ENCODE measurements around the gene MAN2B2.
A peak's percentile ranks its signal among the peaks of the same experiment; 100 is the strongest.

Gene MAN2B2

DNA sequence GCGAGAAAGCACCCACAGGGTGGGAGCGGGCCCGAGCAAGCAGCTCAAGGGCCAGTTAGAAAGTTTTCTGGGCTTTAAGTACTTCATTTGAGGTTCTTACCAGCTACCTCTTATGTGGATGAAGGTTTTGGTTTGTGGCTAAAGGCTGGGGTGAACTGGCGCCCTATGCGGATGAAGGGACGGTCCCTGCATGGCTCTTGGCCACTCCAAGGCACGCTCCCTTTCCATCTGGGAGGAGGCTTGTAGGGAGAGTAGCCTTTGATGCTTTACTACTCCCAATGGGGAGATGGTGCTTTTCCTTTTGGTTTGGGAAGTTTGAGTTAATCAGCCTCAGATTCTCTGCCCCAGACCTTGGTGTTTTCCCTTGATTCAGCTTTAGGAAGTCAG lies 83.2 kb downstream of the MAN2B2 start:
- no peak overlapping the region for H3K4me3 ChIP-seq (ENCODE audit: low read depth, low read length)
- no peaks in the 10 kb centered on the region for H3K36me3 ChIP-seq (replicated peaks)
- DNase-seq, result no peak
- in situ Hi-C loops (cut with HindIII; ENCODE audit: low pct_ligation_motif_present, low sequenced_read_pairs), result no loop called here
- H3K27me3 ChIP-seq (replicated peaks), result peaks cover 2% of the 10 kb centered on the region
- no peak overlapping the region for H3K27ac ChIP-seq
- TF ChIP-seq, protein P1, sequence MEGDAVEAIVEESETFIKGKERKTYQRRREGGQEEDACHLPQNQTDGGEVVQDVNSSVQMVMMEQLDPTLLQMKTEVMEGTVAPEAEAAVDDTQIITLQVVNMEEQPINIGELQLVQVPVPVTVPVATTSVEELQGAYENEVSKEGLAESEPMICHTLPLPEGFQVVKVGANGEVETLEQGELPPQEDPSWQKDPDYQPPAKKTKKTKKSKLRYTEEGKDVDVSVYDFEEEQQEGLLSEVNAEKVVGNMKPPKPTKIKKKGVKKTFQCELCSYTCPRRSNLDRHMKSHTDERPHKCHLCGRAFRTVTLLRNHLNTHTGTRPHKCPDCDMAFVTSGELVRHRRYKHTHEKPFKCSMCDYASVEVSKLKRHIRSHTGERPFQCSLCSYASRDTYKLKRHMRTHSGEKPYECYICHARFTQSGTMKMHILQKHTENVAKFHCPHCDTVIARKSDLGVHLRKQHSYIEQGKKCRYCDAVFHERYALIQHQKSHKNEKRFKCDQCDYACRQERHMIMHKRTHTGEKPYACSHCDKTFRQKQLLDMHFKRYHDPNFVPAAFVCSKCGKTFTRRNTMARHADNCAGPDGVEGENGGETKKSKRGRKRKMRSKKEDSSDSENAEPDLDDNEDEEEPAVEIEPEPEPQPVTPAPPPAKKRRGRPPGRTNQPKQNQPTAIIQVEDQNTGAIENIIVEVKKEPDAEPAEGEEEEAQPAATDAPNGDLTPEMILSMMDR (IDR thresholded peaks at IDR 0.05; ENCODE audit: low read depth, low read length, missing control alignments), result no peak

- TF ChIP-seq, protein P1 (IDR thresholded peaks at IDR 0.05; ENCODE audit: low read depth, low read length, missing control alignments), result no peak
- no peak overlapping the region for H3K27ac ChIP-seq
- in situ Hi-C loops (cut with HindIII; ENCODE audit: low pct_ligation_motif_present, low sequenced_read_pairs), result no loop called here
- peaks cover 6% of the 10 kb centered on the region for H3K27me3 ChIP-seq (replicated peaks)
- DNase-seq, result peak; percentile 4
- H3K4me3 ChIP-seq (ENCODE audit: low read depth, low read length), result peak overlapping the region; percentile 34
- H3K36me3 ChIP-seq (replicated peaks), result no peaks in the 10 kb centered on the region
These were observed 83.6 kb downstream of the MAN2B2 start for GRCh38 chr4:6658597-6659075.

GRCh38 chr4:6659897-6660296 lies 84.9 kb downstream of the MAN2B2 start:
- H3K27ac ChIP-seq, result no peak overlapping the region
- in situ Hi-C loops (cut with HindIII; ENCODE audit: low pct_ligation_motif_present, low sequenced_read_pairs), result no loop called here
- no peaks in the 10 kb centered on the region for H3K36me3 ChIP-seq (replicated peaks)
- no peak overlapping the region for H3K4me3 ChIP-seq (ENCODE audit: low read depth, low read length)
- TF ChIP-seq, protein P1 (IDR thresholded peaks at IDR 0.05; ENCODE audit: low read depth, low read length, missing control alignments), result no peak
- DNase-seq, result no peak
- peaks cover 15% of the 10 kb centered on the region for H3K27me3 ChIP-seq (replicated peaks)

DNA sequence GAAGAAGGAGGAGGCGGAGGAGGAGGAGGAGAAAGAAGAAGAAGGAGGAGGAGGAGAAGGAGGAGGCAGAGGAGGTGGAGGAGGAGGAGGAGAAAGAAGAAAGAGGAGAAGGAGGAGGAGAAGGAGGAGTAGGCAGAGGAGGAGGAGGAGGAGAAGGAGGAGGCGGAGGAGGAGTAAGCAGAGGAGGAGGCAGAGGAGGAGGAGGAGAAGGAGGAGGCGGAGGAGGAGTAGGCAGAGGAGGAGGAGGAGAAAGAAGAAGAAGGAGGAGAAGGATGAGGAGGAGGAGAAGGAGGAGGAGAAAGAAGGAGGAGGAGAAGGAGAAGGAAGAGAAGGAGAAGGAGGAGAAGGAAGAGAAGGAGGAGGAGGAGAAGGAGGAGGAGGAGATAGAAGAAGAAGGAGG lies 85.4 kb downstream of the MAN2B2 start:
- no peak for DNase-seq
- TF ChIP-seq, protein P1 (IDR thresholded peaks at IDR 0.05; ENCODE audit: low read depth, low read length, missing control alignments), result no peak
- Histone ChIP-seq H3K27me3 (replicated peaks) (peaks cover 18% of the 10 kb centered on the region), H3K4me3 (ENCODE audit: low read depth, low read length) (no peak overlapping the region), H3K36me3 (replicated peaks) (no peaks in the 10 kb centered on the region), H3K27ac (no peak overlapping the region)
- in situ Hi-C loops (cut with HindIII; ENCODE audit: low pct_ligation_motif_present, low sequenced_read_pairs), result no loop called here

- in situ Hi-C loops (cut with HindIII; ENCODE audit: low pct_ligation_motif_present, low sequenced_read_pairs), result no loop called here
- H3K4me3 ChIP-seq (ENCODE audit: low read depth, low read length), result no peak overlapping the region
These were observed 87.6 kb downstream of the MAN2B2 start for GRCh38 chr4:6662591-6662990.

More at GRCh38 chr4:6662591-6662990, 87.6 kb downstream of the MAN2B2 start:
- H3K27ac ChIP-seq, result no peak overlapping the region
- TF ChIP-seq, protein P1 (IDR thresholded peaks at IDR 0.05; ENCODE audit: low read depth, low read length, missing control alignments), result no peak
- no peaks in the 10 kb centered on the region for H3K36me3 ChIP-seq (replicated peaks)
- no peak for DNase-seq
- H3K27me3 ChIP-seq (replicated peaks), result peaks cover 18% of the 10 kb centered on the region
